Activated T-cell treated with anti-CD3 and anti-CD28 coated beads, Interleukin-2, amount 50 U/mL, for 48 hours (primary cell): Measurements from ENCODE around the gene CKS1B.

Experiments
- DNase-seq, 2 experiments: peaks; one replicate each; pipeline ENCODE4 v3.0.0-alpha.2; 2020

The CKS1B gene

DNA sequence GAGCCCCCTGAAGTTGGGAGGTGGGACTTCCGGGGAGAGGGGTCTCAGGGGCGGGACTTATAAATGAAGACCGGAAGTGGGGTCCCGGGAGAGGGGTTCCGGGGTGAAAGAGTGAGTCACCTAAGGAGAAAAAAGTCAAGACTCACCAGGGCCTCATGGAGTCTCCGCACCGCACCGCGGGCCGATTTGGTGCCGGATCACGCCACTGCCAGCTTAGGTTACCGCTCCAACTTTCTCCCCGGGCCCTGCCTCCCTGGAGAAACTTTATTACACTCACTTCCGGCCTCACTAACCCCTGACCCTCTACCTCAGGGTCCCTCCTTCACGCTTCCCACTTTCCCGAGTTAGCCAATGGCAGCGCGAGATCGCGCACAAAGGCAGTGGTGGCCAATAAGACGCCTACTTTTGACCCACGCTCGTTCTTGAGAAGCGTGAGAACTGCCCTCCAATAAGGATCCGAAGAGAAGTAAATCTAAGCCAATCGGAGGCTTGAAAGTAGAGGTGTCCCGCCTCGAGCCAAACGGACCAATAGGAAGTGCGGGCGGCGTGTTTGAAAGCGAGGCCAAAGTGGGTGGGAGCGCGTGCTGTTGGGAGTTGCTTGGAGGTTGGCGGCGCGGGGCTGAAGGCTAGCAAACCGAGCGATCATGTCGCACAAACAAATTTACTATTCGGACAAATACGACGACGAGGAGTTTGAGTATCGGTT lies at the start of gene CKS1B:
Gene CKS1B (plus strand): TSS at position 580 of the 706 bp plus-strand sequence. CDS start 65 bp downstream, at position 645.
- DNase-seq: peak; percentile 97

DNA sequence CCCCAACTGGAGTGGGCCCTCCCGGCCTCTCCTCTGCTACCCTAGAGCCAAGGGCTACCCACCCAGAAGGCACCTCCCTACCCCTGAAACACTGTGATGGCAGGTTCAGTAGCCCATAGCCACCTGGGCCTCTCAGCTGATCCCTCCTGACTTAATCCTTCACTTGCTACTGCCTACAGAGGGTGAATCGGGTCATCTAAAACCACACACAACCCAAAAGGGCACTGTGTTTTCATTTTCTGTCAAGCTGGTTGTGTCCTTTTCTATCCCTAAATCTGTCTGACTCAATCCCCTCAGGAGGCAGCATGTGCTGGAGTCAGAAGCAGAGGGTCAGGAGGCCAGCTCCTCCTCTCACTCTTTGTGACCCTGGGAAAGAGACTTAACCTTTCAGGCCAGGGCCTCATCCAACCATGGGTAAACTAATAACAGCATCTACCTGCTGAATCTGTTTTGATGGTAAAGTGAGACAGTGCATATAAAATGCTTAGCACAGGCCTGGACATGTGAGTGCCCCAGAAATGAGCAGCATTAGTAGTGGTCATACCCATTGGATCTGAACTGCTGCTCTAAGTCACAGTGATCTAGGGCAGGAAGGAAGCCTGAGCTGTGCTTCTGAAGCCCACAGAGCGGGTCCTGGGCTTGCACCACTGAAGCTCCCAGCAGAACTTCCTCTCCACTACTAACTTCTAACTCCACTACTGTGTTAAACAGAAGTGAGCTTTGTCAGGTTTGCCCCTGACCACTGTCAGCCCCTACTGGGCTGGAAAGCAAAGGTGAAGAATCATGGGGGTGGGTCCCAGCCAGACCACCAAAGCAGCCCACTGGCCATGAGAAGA lies 48.9 kb upstream of the CKS1B start:
- no peak for DNase-seq

DNA sequence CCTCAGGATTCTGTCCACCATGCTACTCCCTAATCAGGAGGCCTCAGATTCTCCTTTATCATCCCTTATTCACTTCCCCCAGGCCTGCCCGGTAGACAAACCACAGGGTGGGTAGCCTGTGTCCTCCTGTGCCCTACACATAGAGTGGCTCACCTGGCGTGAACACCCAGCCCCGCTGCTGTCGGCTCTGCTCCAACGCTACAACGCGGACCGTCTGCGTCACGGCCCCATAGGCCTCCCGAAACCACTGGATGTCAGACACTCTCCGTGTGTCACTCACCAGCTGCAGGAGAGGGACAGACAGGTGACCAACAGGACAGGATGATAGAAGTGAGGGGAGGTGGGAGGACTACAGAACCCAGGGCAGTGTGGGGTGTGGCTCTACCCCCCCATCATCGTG lies 48.3 kb upstream of the CKS1B start:
- no peak for DNase-seq

DNA sequence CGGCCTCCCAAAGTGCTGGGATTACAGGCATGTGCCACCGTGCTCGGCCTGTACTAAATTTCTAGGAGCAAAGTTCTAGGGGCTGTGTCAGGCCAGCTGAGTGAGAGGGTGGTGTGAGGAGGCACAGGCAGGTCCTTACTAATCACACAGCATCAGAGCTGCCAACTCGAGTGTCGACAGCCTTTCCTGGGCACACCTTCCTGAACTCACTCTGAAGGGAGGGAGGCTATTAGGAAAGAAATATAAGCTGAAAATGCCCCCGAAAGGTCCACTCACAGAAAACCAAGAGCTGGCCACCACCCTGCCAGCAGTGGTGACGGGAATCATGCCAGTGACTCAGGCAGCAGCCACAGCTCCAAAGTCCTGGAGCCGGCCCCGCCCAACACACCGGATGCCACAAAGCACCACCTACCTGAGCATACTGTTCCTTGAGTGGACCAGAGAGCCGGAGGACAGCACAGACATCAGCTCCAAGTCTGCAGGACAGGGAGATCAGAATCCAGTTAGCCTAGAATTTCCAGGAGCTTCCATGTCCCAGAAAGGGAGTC lies 42.5 kb upstream of the CKS1B start:
- DNase-seq: no peak

DNA sequence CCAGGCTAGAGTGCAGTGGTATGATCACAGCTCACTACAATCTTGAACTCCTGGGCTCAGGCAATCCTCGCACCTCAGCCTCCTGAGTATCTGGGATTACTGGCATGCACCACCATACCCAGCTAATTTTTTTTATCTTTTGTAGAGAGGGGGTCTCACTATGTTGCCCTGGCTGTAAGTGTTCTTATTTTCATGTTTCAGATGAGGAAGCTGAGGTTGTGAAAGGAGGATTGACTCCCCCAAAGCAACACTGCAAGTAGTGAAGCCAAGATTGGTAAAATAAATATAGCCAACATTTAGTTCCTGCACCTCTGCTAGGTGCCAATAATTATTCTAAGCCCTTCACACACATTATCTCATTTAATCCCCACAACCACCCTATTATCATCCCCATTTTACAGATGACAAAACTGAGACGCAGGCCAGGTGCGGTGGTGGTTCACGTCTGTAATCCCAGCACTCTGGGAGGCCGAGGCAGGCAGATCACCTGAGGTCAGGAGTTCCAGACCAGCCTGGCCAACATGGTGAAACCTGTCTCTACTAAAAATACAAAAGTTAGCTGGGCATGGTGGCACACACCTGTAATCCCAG lies 40.0 kb upstream of the CKS1B start:
- DNase-seq: no peak

DNA sequence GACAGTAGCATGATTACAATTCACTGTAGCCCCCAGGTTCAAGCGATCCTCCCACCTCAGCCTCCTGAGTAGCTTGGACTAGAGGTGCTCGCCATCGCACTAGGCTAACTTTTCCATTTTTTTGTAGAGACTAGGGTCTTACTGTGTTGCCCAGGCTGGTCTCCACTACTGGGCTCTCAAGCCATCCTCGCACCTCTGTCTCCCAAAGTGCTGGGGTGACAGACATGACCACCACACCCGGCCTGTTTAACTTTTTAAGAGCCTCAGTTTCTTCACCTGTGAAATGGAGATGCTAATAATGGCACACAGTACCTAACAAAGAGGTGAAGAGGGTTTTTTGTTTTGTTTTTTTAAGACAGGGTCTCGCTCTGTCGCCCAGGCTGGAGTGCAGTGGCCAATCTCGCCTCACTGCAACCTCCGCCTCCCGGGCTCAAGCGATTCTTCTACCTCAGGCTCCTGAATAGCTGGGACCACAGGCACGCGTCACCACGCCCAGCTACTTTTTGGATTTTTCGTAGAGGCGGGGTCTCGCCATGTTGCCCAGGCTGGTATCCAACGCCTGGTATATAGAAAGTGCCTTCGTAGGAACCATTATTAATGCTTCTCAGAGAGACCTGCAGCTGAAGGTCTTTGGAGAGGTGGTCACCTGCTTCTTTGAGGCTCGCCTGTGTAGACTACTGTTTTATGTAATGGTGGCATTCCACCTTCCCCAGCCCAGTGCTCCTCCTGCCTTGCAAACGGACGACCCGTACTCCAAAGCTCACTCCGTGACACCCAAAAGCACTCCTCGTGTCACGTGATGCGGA lies 38.5 kb upstream of the CKS1B start:
- DNase-seq: no peak

DNA sequence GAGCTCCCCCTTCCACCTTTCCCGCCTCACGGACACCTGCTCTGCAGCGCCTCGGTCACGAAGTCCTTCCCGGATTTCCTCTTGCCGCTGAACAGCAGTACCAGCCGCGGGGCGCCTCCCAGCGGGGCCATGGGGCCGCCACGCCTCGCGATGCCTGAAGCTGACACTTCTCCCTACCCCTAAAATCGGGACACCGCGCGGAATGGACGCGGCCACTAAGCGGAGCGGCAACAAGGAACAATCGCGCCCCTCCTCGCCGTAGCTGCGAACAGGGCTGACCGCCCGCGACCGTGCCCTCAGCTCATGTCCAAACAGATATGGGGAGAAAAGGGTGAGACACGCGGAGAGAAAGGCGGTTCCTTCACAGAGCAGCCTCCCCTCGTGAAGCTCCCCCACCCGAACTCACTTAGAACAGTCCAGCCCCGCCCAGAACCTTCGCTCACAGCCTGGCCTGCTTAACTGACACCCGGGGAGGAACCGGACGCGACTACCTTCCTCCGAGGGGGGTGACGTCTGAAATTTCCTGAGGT lies 37.9 kb upstream of the CKS1B start, which contains the start of gene PMVK:
Gene PMVK (minus strand): TSS at position 165 of the 530 bp plus-strand sequence. CDS start 34 bp downstream, at position 131.
- DNase-seq: peak; percentile 96

DNA sequence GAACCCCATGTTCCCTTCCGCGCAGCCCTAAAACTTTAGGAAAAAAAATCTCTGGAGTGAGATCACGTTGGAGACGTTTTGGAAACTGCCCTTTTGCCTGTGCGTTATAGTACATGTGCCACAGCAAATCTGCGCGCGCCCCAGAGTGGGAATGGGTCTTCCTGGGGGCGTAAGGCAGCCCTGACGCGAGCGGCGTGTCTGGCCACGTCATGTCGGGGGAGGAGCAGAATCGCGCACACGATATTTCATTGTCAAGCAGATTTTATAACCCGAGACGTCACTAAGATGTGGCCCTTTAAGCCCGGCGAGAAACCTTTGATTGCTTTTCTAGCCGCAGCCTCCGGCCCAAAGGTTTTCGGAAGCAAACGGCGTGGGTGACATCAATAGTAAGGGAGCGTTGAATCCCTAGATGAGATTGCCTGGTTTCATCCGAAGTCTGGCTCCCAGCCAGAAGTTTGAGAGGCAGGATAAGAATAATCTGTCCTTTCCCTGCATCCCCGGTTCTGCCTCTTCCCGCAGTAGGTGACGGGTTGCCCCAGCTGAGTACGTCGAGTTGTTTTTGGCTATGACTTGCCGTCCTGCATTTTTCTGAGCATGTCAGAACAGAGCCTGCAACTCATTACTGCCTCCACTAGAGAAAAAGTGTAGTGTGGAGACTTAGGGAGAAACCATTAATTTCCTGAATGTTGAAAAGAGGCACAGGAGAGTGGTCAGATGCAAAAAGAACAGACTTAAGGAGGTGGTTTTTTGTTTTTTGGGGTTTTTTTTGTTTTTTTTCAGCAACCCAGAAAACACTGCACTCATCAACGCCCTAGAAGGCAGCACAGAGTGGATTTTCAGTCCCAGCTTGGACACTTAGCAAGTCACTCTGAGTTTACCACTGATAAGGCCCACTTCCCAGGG lies 37.1 kb upstream of the CKS1B start:
- peak; percentile 92 to 93 for DNase-seq

DNA sequence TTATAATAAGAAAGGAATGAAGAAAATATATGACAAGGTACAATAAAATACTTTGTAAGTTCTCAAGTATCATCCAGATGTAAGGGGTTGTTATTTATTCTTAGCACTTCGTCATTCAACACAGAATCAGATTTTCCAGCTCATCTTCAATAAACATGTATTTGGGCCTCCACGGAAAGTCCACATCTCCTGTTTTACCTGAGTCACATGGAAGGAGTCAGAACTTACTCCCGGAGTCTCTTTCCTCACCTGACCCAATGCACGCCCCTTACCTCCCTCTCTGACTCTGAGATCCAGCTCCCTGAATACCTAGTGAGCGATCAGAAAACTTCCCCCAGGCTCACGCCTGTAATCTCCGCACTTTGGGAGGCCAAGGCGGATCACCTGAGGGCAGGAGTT lies 36.5 kb upstream of the CKS1B start:
- DNase-seq: no peak

DNA sequence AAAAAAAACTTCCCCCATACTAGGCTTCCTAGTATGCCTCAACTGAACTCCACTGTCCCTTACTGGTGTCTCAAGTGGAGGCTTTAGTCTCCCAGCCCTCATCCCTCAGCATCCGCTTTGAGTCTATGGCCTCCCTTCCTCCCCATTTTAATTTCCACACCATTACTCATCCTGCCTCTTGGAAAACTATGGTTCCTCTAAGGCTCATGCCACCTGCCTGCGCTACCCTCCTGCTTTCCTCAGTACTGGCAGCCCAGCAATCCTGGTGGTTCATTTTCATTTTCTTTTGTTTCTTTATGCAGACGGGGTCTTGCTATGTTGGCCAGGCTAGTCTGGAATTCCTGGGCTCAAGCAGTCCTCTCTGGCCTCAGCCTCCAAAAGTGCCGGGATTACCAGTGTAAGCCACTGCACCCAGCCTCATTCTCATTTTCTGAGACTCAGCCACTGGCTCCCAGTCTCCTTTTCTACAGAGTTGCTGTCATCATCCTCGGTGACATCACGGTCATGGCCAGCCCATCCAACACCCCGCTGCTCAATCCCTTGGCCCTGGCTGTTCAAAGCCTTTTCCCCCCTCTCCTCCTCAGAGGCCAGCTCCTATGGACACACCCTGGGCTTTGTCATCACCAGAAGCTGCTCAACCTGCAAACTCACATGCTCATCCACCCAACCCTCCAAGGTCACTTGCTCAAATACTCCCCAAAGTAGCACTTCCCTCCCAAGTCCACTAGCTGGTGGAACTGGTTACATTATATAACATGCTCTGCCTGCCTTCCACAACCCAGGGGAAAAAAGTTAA lies 35.7 kb upstream of the CKS1B start:
- no peak for DNase-seq

DNA sequence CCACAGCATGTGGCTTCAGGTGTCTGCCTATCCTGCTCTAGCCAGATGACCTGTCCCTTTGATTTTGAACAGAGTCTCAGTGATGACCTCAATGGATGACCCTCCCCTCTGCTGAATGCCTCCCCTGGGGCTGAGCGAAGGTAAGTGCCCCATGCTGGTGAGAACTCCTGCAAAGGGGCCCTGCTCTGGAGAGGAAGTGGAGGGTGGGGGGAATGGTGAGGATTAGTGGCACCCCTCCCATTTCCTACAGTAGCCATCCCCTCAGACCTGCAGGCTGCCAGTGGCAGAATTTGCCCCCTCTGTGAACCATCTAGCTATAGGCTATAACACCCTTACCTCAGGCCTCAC lies 34.3 kb upstream of the CKS1B start:
- DNase-seq: no peak

DNA sequence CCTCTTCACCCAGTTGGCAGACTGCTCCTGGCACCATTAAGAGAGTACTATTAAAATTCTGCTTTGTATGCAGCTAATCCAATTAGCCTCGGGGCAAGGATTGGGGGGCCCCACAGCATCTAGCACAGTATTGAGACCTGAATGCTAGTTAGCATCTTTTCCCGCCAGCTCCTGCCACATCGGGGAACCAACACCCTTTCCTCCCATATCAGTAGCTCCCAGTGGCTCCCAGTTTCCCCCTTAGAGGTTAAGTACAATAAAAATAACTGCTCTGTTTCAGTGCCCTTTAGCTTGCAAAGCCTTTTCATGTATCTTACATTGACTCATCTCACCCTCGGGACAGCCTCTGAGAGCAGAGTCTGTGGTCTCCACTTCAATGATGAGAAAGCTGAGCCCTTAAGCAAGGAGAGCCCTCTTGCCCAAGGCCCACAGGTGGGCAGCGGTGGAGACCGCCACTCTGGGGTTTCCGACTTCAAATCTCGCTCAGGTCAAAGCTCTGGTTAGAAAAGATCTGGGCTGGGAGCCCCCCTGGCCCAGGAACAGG lies 33.8 kb upstream of the CKS1B start:
- peak; percentile 40 to 43 for DNase-seq

DNA sequence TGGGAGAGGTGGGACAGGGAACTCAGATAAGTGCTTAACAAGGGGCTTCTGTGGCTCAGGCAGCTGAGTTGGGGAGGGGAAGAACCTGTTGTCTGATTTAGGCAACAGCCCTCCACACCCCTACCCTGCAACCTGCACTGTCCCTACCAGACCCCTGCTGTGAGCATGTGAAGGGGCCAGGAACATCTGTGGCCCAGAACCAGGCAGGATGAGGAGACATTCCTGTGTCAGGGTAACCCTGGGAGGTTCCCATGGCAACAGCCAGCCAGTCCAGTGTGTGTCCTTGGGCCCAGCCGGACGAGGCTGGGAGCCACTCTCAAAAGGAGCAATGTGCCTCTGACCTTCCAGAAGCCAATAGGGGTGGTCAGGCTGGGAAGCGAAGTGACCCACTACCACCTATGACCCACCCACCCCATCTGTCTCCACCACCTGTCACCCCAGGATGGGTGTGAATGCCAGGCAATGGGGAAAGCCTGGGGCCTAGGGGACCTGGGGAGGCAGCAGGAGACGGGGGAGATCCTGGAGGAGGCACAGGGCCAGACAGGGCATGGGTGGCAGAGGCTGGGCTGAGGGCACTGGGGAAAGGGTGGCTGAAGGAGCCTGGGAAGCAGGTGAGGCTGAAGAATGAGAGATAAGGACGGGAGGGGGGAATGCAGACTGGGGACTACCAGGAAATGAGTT lies 33.0 kb upstream of the CKS1B start:
- DNase-seq: no peak

DNA sequence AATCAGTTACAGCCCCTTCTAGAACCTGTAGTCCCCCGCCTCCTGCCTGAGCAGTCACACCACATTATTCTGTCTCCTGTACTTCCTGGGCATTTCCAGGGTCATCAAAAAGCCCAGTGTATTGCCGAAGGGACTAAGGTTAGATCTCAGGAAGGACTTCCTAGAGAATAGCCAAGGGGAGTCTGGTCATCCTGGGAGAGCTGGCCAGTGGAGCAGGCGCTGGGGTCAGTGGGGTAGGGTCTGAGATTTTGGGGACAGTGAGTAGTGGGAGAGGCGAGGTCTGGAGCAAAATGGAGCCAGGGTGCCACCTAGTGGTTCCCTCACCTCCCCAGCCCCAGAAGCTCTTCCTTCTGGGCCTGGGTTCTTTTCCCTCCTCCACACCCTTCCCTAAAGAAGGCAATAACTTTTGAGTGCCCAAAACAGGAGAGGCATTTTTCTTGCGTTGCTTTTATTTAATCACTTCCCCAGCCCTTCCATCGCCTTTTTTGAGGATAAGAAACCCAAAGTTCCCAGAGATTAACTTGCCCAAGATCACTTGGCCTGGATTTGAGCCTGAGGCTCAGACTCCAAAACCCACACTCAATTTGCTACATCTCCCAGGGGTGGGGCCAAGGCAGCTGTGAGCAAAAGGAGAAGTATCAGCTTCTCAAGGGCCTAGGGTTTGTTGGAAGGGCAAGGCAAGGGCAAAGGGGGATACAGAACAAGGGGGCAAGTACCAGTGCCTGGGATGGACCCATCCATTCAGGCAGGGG lies 30.7 kb upstream of the CKS1B start:
- DNase-seq: peak; percentile 53 to 63

DNA sequence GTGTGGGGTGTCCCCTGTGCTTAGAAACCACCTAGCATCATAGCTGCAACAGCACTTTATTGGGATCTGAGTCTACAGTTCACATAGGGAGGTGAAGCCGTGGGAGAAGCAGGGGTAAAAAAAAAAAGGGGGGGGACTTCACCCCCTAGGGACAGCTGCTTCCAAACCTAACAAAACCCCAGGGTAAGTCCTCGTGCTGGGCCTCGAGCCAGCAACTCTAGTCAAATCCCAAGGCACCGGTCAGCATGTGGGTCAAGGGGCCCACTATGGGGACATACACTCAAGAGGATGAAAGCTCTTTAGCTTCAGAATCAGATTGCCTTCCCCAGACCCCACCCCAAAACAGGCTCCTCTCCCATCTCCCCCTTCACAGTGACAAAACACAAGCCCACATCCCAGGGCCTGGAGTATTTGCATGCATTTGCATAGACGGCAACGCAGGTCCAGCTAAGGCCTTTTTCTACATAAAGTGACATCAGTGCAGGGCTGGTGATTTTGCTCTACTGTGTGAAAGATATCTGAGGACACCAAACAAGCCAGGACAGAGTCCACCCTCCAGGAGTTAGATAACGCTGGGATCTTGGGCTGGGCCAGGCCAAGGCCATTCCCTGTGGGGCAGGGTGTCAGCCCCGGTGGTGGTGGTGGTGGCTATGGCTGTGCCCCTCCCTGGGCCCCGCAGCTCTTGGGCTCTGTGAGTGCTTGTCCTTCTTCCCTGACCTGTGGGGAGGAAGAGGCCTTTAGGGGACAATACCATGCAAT lies 29.9 kb upstream of the CKS1B start:
- DNase-seq: no peak

DNA sequence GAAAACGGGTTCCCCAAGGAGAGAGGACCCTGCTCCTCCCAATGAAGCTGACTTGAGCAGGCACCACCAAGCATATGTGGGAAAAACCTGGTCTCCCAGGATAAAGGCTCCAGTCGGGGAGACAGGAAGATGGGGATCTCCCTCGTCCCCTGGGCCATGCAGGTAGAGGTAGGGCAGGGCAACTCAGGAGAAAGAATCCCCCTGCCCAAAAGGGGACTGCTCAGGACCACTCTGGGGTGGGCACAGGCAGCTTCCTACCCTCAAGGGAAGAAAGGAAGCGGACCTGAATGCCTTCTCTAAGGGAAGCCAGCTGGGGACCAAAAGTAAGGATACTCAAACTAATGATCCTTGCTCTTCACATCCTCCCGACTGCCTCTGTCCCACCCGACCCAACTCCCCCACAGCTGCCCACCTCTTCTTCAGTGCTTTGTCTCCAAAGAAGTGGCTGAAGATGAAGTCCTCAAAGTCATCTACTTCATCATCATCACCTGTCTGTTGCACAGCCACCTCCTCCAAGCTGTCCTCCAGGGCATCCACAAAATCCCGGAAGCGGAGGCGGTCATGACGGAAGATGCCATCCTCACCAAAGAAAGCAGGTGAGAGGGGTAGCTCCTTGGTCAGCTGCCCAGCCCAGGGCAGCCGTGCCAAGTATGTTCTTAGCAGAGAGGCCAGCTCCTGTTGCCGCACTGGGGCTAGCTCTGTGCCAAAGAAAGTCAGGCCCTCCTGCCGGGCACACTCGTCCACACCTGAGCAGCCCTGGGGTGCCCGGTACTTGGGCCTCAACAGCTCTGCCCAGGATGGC lies 29.1 kb upstream of the CKS1B start:
- no peak for DNase-seq
